Psoas muscle (tissue), 8 donors: ENCODE measurements around the gene ALKBH2. TPM values are rescaled to one million over a fixed set of nuclear protein-coding genes. Genes with fewer than 3 reads are reported as not detected.

Experiments
- ATAC-seq, 4 donors: fragments of 200-7000 bp; cut with Tn5 transposase; one replicate each; pipeline ENCODE4 v1.9.1; 2020; ENCODE audit warnings: moderate library complexity in 3 of 4, mild to moderate bottlenecking in 2 of 4
- DNase-seq, 2 donors: peaks; one replicate each; pipeline ENCODE4 v3.0.0-alpha.2; 2020
- H3K27ac ChIP-seq: fragments of 200-600 bp; one replicate; pipeline ENCODE4 v1.8.0; 2022
- H3K27me3 ChIP-seq, 3 donors: fragments of 200-600 bp in 1 of 3; one replicate each; pipeline versions ENCODE4 v1.6.1 to v1.8.0; 2013 to 2022; ENCODE audit warnings: low read length in 2 of 3, mild to moderate bottlenecking in 2 of 3, moderate library complexity in 1 of 3; ENCODE audit not compliant: insufficient read depth in 3 of 3
- H3K36me3 ChIP-seq, 2 donors: fragments of 200-600 bp in 1 of 2; one replicate each; pipeline versions ENCODE4 v1.6.1 to v1.8.0; 2013 to 2022; ENCODE audit warnings: low read depth in 1 of 2, mild to moderate bottlenecking in 1 of 2, moderate library complexity in 1 of 2; ENCODE audit not compliant: insufficient read depth in 1 of 2
- H3K4me1 ChIP-seq: fragments of 200-600 bp; one replicate; pipeline ENCODE4 v1.8.0; 2022
- H3K4me3 ChIP-seq: fragments of 200-600 bp; one replicate; pipeline ENCODE4 v1.8.0; 2022; ENCODE audit warnings: mild to moderate bottlenecking
- H3K9me3 ChIP-seq: fragments of 200-600 bp; one replicate; pipeline ENCODE4 v1.8.0; 2022
- CTCF ChIP-seq: fragments of 200-600 bp; IDR thresholded peaks from one replicate; pipeline ENCODE4 v1.8.0; 2022; ENCODE audit warnings: antibody characterized with exemption
- WGBS, 3 donors: extraction: QIAGEN DNeasy Blood & Tissue Kit; methylation state at CpG; one replicate each; pipeline versions ENCODE4 v1.1.6 to v1.1.7; 2013; 5-methylcytosine and 5-hydroxymethylcytosine counted together
- intact Hi-C, 2 donors: fragments of 100-400 bp; cut with DNase I; formaldehyde crosslinking; loops; one replicate each; pipeline versions ENCODE4 v1.11.0 to v1.14.2; 2022
- polyA plus RNA-seq, 3 donors: library from polyadenylated mRNA; stranded (reverse); fragments of 200-250 nt; gene quantifications; one replicate each; pipeline ENCODE4 v1.2.3, GENCODE V29; 2013
- total RNA-seq, 4 donors: library from RNA; stranded (reverse); fragmentation: NEBNext Ultra II Directional in 2 of 4; extraction: Animal tissue kit (Norgen Biotek cat#: 25700) in 2 of 4; gene quantifications; one replicate each; pipeline versions ENCODE4 v1.2.1 to v1.2.4, GENCODE V29; 2021 to 2023
- donor health status: healthy with polysubstance abuse.
- donor health status: DM: no; HTN: no; CAD: no; lungs with moderate emphysema.
- donor health status: Bipolar disorder and iron deficiency.
- donor health status: healthy.
- donor health status: DM: yes; HTN: yes; CAD: no.
- donor health status: DM: no; HTN: no; CAD: no.
- donor health status: DM: no; HTN: no; CAD: no.
- donor health status: DM: yes; HTN: yes; CAD: no.

ALKBH2 gene
- total and polyA plus RNA-seq, 7 donors: 7.3 to 50.4 (median 25.3) TPM

GRCh38 chr12:109113661-109114321, 20.5 kb upstream of the ALKBH2 start:
- no peak for TF ChIP-seq CTCF
- Histone ChIP-seq H3K4me3 (no peak overlapping the region), H3K9me3 (no peaks in the 10 kb centered on the region), H3K36me3 (peaks cover 0 to 6% of the 10 kb centered on the region in 2 donors), H3K27ac (peak overlapping the region; percentile 97), H3K27me3 (no peaks in the 10 kb centered on the region), H3K4me1 (peaks cover 34% of the 10 kb centered on the region)
- WGBS, 3 donors: 92 to 93% (median 93%) methylated on average over 5 of the region's 5 CpGs
- ATAC-seq: no peak
- DNase-seq: no peak
- intact Hi-C loops: loop anchor here (5.0 kb wide), 3 partner anchors 44 to 274 kb away; no protein-coding TSS in a partner anchor

- Histone ChIP-seq H3K4me3 (no peak overlapping the region), H3K4me1 (peaks cover 34% of the 10 kb centered on the region)
Measured at GRCh38 chr12:109112720-109113465, 19.6 kb upstream of the ALKBH2 start.

GRCh38 chr12:109110988-109111495, 17.8 kb upstream of the ALKBH2 start:
- Histone ChIP-seq H3K27me3 (no peaks in the 10 kb centered on the region), H3K4me3 (peak overlapping the region; percentile 71), H3K9me3 (no peaks in the 10 kb centered on the region), H3K27ac (peak overlapping the region; percentile 97), H3K4me1 (peaks cover 34% of the 10 kb centered on the region), H3K36me3 (peaks cover 0 to 32% of the 10 kb centered on the region in 2 donors)
- WGBS, 3 donors: 5 to 8% (median 5%) methylated on average over 28 of the region's 28 CpGs
- DNase-seq: peak; percentile 91 to 95
- intact Hi-C loops: loop anchor here (2.0 to 5.0 kb wide), 4 partner anchors 44 to 276 kb away; no protein-coding TSS in a partner anchor
- no peak for TF ChIP-seq CTCF
- ATAC-seq: peak; percentile 61 to 78 (median 67)

More at GRCh38 chr12:109112720-109113465, 19.6 kb upstream of the ALKBH2 start:
- Histone ChIP-seq H3K36me3 (peaks cover 0 to 15% of the 10 kb centered on the region in 2 donors), H3K27ac (peak overlapping the region; percentile 97), H3K9me3 (no peaks in the 10 kb centered on the region), H3K27me3 (no peaks in the 10 kb centered on the region)
- DNase-seq: no peak
- no peak for TF ChIP-seq CTCF
- intact Hi-C loops: loop anchor here (5.0 kb wide), 3 partner anchors 44 to 274 kb away; no protein-coding TSS in a partner anchor
- no peak for ATAC-seq
- 70 to 80% (median 77%) methylated on average over 11 of the region's 11 CpGs for WGBS, 3 donors

- 86 to 90% (median 89%) methylated on average over 6 of the region's 6 CpGs for WGBS, 3 donors
- ATAC-seq: no peak
- Histone ChIP-seq H3K4me1 (peaks cover 22% of the 10 kb centered on the region), H3K27ac (peak overlapping the region; percentile 97), H3K36me3 (peaks cover 0 to 44% of the 10 kb centered on the region in 2 donors), H3K4me3 (no peak overlapping the region), H3K9me3 (no peaks in the 10 kb centered on the region), H3K27me3 (no peaks in the 10 kb centered on the region)
- intact Hi-C loops: loop anchor here (2.0 to 5.0 kb wide), 4 partner anchors 45 to 277 kb away; no protein-coding TSS in a partner anchor
- TF ChIP-seq CTCF: no peak
- DNase-seq: no peak
Measured at GRCh38 chr12:109109746-109110350, 16.6 kb upstream of the ALKBH2 start.
